ENCODE data around the gene ARHGAP4. TPM values are rescaled to one million over a fixed set of nuclear protein-coding genes. Genes with fewer than 3 reads are reported as not detected.

Gene ARHGAP4
- 0.38 and 0.85 TPM in 2 replicates for total RNA-seq

GRCh38 chrX:153925739-153926551 is at the start of gene ARHGAP4:
TSS of gene ARHGAP4 (minus strand) at chrX:153926264. CDS start at chrX:153926202, 62 bp downstream.

GRCh38 chrX:153972368-153973126 is 46.5 kb upstream of the ARHGAP4 start, which contains the start of gene TMEM187:
TSS of gene TMEM187 (plus strand) at chrX:153972754. CDS start at chrX:153982063, 9,309 bp downstream.

GRCh38 chrX:153971450-153972367 is 45.6 kb upstream of the ARHGAP4 start, which contains the start of gene HCFC1:
TSS of gene HCFC1 (minus strand) at chrX:153971818. CDS start at chrX:153970840, 978 bp downstream.

DNA sequence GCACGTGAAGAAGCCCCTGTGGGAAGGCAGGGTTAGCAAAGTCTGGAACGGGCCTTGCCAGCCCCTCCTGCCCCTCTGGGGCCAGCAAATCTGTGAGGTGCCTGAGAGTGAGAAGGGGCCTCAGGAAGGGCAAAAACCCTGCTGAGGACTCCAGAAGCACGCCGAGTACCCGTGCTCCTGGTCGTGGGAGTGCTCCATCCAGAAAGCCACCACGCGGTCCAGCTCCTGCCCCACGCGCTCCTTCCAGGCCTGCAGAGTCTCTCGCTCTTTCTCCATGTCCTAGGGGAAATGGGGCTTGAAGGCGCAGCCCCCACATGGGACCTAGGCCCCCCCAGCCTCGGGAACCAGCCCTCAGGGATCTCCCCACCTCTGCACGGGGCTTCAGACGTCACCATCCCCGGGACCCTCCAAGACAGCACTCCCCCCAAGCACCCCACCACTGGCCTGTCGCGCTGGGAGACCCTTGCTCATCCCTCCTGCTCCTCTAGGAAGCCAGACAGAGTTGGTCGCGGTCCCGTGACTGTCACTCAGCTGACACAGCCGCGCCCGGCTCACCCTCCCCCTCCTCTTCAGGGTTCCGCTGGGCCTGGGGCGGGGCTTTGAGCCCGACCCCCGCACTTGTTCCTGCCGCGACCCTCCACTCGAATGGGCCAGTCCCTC is 18.2 kb upstream of the ARHGAP4 start, which contains the start of gene RENBP:
RENBP (minus strand) TSS at position 504 of the 660 bp plus-strand sequence; CDS start at position 471, 33 bp downstream.

GRCh38 chrX:153934762-153935325 is 8.8 kb upstream of the ARHGAP4 start, which contains the start of gene NAA10:
TSS of gene NAA10 (minus strand) at chrX:153935037. CDS start at chrX:153934904, 133 bp downstream.

DNA sequence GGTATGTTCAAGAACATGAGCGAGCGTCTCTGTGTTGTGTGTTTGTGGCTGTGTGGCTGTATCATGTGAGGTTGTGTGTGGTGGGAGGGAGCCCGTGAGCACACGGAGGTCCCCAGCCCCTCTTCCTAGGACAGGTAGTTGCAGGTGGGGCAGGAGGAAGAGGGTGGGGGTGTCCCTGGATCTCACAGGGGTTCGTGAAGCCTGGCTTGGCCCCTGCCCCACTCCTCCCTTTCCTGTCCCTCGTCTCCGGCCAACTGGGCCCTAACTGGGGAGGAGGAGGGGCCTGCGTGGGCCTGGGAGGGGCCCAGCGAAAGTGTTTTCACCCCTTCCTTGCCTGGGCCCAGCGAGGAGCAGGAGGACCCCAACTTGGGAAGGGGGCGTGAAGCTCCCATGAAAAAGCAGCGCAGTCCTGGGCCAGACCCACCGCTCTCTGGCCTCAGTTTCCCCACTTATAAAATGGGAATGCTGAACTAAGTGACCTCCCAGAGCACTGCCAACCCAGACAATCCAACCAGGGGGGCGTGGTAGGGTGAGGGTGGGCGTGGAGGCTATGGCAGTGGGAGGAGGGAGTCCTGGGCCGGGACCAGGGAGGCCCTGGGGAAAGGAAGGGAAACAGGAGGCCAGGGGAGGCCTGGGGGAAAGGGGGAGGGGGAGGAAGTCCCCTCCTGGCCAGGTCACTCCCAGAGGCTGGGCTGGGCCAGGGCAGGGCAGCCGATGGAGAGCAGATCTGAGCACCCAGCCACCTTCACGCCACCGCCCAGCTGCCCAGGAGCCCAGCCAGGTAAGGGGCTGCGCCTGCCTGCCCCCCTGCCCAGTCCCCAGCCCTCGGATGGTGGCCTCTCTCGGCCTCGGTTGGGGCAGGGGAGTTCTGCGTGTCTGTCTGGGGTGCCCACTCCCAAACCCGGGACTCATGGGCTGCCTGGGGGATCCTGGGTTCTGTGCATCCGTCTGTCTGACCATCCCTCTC is 21.8 kb downstream of the ARHGAP4 start, which contains the start of gene AVPR2:
AVPR2 (plus strand) TSS at position 683 of the 967 bp plus-strand sequence. CDS start 473 bp downstream, outside the sequence.

GRCh38 chrX:153885968-153886903 is 39.8 kb downstream of the ARHGAP4 start, which contains the start of gene L1CAM:
TSS of gene L1CAM (minus strand) at chrX:153886173. CDS start at chrX:153875836, 10,337 bp downstream.

Other genes with a start within 250 kb of the ARHGAP4 start
- gene SLC6A8, start 238.3 kb downstream of the ARHGAP4 start, total RNA-seq, result 2.3 and 13.0 TPM in 2 replicates
- 240 and 278 TPM in 2 replicates for gene BCAP31, start 201.9 kb downstream of the ARHGAP4 start, total RNA-seq
- 11.0 and 11.1 TPM in 2 replicates for gene ABCD1, start 201.4 kb downstream of the ARHGAP4 start, total RNA-seq
- 4.2 and 6.5 TPM in 2 replicates for gene PLXNB3, start 162.0 kb downstream of the ARHGAP4 start, total RNA-seq
- 0.58 and 0.85 TPM in 2 replicates for gene SRPK3, start 145.2 kb downstream of the ARHGAP4 start, total RNA-seq
- 26.5 and 52.0 TPM in 2 replicates for gene IDH3G, start 131.9 kb downstream of the ARHGAP4 start, total RNA-seq
- gene SSR4, start 131.6 kb downstream of the ARHGAP4 start, total RNA-seq, result 92.6 and 162 TPM in 2 replicates
- 0.19 and 0.56 TPM in 2 replicates for gene PDZD4, start 95.7 kb downstream of the ARHGAP4 start, total RNA-seq
- gene L1CAM, start 40.1 kb downstream of the ARHGAP4 start, total RNA-seq, result 1.9 and 3.7 TPM in 2 replicates
- not detected in 2 replicates for gene AVPR2, start 21.6 kb downstream of the ARHGAP4 start, total RNA-seq
- gene NAA10, start 8.8 kb upstream of the ARHGAP4 start, total RNA-seq, result 47.6 and 120 TPM in 2 replicates
- 2.3 and 13.2 TPM in 2 replicates for gene RENBP, start 18.4 kb upstream of the ARHGAP4 start, total RNA-seq
- 7.9 and 13.4 TPM in 2 replicates for gene HCFC1, start 45.6 kb upstream of the ARHGAP4 start, total RNA-seq
- gene TMEM187, start 46.5 kb upstream of the ARHGAP4 start, total RNA-seq, result 4.0 and 6.8 TPM in 2 replicates
- gene IRAK1, start 93.6 kb upstream of the ARHGAP4 start, total RNA-seq, result 74.4 and 108 TPM in 2 replicates
- 15.3 and 27.6 TPM in 2 replicates for gene MECP2, start 171.5 kb upstream of the ARHGAP4 start, total RNA-seq
- not detected in 2 replicates for gene OPN1LW, start 218.0 kb upstream of the ARHGAP4 start, total RNA-seq

All from regular cardiac myocyte (primary cell).